Measurements from ENCODE around the gene KRTAP5-3.
"Not testable (repeated sequence)": the region's sequence is repeated elsewhere in the genome, so short reads cannot be mapped to it uniquely, and the experiment has no call there.

The KRTAP5-3 gene

DNA sequence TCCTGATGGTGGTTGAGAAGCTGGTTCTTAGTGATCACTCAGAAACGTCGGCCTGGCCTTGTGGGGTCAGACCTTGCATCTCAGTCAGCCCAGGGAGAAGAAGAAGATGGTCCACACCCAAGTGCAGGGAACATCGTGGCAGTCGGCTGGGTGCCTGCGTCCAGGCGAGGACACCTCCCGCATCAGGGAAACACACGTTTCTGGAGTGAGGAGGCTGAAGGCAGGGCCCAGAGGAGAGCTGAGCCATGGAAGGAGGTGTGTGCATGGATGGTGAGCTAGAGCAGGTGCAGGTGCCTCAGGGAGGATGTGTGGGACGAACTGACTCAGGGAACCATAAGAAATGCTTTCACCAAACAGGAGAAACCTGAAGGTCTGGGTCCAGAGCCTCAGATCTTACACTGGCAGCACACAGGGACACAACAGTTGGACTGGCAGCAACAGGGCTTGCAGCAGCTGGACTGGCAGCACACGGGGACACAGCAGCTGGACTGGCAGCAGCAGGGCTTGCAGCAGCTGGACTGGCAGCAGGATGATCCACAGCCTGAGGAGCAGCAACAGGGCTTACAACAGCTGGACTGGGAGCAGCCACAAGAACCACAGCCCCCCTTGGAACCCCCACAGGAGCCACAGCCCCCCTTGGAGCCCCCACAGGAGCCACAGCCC lies 10.8 kb downstream of the KRTAP5-3 start:
- TF ChIP-seq, protein P1, sequence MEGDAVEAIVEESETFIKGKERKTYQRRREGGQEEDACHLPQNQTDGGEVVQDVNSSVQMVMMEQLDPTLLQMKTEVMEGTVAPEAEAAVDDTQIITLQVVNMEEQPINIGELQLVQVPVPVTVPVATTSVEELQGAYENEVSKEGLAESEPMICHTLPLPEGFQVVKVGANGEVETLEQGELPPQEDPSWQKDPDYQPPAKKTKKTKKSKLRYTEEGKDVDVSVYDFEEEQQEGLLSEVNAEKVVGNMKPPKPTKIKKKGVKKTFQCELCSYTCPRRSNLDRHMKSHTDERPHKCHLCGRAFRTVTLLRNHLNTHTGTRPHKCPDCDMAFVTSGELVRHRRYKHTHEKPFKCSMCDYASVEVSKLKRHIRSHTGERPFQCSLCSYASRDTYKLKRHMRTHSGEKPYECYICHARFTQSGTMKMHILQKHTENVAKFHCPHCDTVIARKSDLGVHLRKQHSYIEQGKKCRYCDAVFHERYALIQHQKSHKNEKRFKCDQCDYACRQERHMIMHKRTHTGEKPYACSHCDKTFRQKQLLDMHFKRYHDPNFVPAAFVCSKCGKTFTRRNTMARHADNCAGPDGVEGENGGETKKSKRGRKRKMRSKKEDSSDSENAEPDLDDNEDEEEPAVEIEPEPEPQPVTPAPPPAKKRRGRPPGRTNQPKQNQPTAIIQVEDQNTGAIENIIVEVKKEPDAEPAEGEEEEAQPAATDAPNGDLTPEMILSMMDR (IDR thresholded peaks at IDR 0.05; ENCODE audit: low read depth, low read length), result no peak
- no peak for DNase-seq (ENCODE audit: extremely low read depth, low read depth)

DNA sequence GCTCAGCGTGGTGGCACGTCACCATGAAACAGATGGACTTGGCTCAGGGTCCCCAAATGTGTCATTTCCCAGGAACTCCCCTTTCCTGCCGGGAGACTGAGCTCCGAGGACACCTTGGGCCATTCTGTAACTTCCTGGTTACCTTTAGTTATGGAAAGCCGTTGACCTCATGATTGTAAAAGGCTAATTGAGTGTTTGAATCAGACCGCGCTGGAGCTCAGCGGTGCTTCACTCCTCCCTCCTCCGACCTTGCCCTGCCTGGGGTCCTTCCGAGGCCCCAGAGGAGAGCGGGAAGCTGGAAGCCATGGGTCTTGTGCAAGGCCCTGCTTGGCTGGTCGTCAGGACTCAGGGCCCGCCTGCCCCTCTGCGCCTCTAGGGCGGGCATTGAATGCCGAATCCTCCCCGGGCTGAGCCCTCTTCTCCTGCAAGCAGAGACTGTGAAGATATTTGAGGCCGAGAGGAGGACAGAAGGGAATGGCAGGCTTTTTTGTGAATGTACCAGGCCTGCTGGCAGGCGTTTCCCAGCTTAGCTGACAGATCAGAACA lies 11.6 kb downstream of the KRTAP5-3 start:
- not testable (repeated sequence) for DNase-seq (ENCODE audit: extremely low read depth, low read depth)

DNA sequence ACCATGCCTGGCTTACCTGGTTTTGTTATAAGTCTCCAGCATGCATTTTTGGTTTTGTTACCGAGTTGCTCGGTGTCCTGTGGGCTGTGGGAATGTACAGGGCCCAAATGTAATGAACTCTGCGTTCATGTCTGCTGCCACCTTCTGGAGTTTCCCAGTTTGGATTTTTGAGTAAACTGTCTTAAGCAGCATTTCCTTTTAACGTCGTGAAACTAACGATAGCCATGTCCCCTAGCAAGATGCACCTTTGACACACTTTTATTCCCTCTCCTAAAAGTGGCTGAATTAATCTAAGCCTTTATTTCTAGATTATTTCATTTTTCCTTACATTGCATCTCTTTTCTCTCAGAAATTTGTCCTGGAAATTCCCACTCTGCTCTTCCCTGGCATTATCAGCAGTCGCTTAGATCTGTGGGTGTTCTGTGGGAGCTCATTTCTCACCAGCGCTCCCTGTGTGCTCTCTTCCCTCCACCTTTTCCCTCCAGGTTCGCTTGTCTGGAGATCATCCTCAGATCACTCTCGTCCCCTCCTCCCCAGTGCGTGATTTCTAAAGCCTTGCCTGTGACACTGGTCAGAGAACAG lies 12.2 kb downstream of the KRTAP5-3 start:
- DNase-seq (ENCODE audit: extremely low read depth, low read depth), result not testable (repeated sequence)

DNA sequence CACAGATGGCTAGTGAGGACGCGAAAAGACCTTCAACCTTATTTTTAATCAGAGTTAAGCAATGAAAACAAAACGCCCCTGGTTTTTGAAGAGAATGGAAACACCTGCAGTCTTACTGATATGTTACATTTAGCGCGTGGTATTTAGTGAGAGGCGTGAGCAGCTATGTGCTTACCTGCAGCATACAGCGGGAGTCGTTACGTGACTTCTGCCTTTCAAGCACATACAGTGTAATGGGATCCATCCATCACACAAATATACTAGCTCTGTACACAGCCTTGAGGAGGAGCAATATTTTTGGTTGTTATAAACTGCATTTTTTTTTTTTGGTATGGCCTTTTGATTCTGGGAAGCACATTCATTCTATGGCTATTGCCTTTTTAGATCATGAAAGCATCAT lies 15.6 kb downstream of the KRTAP5-3 start:
- TF ChIP-seq, protein P1 (IDR thresholded peaks at IDR 0.05; ENCODE audit: low read depth, low read length), result no peak
- no peak for DNase-seq (ENCODE audit: extremely low read depth, low read depth)

DNA sequence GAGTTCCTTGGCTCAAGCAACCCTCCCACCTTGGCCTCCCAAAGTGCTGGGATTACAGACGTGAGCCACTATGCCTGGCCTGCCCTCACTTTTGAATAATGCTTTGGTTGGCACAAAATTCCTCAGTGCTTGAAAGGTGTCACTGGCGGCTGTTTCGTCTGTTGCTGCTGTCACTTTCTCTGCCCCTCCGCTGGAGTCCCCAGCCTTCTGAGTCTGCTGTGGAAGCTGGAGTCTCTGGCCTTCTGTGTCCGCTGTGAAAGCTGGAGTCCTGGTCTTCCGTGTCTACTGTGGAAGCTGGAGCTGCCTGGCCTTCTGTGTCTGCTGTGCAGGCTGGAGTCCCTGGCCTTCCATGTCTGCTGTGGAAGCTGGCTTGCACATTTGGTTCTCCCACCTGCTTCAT lies 18.3 kb downstream of the KRTAP5-3 start:
- no peak for DNase-seq (ENCODE audit: extremely low read depth, low read depth)
- TF ChIP-seq, protein P1 (IDR thresholded peaks at IDR 0.05; ENCODE audit: low read depth, low read length), result no peak

DNA sequence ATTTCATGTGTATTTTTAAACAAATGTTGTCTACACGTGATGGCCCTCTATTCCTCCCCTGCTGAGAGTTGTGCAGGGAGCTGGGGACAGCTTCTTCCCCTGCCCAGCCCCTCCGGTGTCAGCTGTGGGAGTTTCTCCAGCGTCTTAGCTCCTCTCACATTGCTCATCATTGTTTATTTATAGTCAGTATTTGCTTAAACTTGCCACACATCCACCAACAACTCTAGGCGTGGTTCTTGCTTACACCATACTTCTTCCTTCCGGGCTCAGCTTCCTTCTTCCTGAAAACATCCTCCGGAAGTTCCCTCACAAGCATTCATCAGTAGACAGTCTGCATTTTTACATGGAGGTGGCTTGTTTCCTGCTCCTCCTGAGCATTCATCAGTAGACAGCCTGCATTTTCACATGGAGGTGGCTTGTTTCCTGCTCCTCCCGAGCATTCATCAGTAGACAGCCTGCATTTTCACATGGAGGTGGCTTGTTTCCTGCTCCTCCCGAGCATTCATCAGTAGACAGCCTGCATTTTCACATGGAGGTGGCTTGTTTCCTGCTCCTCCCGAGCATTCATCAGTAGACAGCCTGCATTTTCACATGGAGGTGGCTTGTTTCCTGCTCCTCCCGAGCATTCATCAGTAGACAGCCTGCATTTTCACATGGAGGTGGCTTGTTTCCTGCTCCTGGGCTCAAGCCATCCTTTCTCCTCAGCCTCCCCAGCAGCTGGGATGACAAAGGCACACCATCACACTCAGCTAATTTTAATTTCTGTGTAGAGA lies 18.9 kb downstream of the KRTAP5-3 start:
- DNase-seq (ENCODE audit: extremely low read depth, low read depth), result not testable (repeated sequence)

DNA sequence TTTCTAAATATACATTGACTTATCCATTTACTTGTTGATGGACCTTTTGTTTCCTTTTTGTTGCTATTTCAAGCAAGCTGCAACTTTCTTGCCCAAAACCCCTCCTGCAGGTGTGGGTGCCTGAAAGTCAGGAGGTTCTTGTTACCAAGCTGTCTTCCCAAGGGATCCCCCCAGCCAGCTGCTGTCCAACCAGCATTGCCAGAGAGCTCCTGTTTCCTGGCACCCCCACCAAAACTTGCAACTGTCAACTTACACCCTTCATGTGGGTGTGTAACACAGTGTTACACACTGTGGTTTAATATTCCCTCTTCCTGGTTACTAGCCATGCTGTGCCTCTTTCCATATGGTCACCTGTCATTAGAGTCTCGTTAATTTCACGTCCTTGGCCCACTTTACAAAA lies 21.6 kb downstream of the KRTAP5-3 start:
- no peak for DNase-seq (ENCODE audit: extremely low read depth, low read depth)
- TF ChIP-seq, protein P1 (IDR thresholded peaks at IDR 0.05; ENCODE audit: low read depth, low read length), result no peak

DNA sequence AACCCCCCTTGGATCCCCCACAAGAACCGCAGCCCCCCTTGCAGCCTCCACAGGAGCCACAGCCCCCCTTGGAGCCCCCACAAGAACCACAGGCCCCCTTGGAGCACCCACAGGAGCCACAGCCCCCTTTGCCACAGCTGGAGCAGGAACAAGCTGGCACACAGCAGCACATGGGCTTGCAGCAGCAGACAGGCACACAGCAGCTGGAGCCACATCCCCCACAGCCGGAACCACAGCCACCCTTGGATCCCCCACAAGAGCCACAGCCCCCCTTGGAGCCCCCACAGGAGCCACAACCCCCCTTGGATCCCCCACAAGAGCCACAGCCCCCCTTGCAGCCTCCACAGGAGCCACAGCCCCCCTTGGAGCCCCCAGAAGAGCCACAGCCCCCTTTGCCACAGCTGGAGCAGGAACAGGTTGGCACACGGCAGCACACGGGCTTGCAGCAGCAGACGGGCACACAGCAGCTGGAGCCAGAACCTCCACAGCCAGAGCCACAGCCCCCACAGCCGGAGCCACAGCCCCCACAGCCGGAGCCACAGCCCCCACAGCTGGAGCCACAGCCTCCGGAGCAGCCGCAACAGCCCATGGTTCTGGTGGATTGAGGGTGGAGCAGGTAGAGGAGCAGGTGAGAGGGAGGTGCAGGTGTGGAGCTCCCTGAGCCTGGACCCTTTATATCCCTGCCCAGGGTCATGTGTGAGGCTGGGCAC lies 23.4 kb downstream of the KRTAP5-3 start, which contains the start of gene KRTAP5-1:
Gene KRTAP5-1, minus strand, starts transcription at position 623 of the 710 bp plus-strand sequence. Its CDS starts 34 bp downstream, at position 589.
- DNase-seq (ENCODE audit: extremely low read depth, low read depth), result not testable (repeated sequence)

DNA sequence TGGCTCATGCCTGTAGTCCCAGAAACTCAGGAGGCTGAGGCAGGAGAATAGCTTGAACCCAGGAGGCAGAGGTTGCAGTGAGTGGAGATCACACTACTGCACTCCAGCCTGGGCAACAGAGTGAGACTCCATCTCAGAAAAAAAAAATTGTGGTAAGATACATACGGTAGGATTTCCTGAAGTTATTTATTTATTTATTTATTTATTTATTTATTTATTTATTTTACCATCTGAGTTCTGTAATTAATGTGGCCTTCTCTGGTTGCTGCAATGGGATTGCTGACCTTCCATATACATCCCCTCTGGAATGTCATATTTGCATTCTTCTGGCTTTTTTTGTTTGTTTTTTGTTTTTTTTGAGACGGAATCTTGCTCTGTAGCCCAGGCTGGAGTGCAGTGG lies 25.4 kb downstream of the KRTAP5-3 start:
- not testable (repeated sequence) for DNase-seq (ENCODE audit: extremely low read depth, low read depth)

Data from AG09319 (cell line).